GM12801 (cell line): ENCODE results near the gene SLIT1.

ENCODE experiments used
- TF ChIP-seq, protein P1 (sequence below): IDR thresholded peaks from one replicate; pipeline ENCODE4 v1.5.1; 2011; ENCODE audit warnings: control low read depth; ENCODE audit not compliant: insufficient read length; ENCODE audit errors: extremely low read depth

The SLIT1 gene

DNA sequence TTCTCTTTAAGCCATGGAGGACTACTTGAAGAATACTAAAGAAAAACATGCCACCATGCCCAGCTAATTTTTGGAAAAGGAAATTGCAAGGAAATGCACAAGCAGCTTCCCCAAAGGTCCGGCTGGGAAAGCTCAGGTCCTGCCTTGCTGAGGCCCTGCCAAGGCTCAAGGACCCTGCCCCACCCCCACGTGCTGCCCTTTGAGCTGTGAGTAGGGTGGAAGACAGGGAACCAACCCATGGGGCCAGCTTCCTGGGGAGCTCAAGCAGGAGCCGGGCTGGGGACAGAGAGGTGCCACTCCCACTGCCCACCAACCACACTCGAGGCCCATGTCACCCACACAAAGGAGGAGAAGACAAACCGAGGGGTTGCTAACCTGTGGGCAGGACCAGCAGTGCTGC lies 78.2 kb downstream of the SLIT1 start:
- TF ChIP-seq, protein P1, sequence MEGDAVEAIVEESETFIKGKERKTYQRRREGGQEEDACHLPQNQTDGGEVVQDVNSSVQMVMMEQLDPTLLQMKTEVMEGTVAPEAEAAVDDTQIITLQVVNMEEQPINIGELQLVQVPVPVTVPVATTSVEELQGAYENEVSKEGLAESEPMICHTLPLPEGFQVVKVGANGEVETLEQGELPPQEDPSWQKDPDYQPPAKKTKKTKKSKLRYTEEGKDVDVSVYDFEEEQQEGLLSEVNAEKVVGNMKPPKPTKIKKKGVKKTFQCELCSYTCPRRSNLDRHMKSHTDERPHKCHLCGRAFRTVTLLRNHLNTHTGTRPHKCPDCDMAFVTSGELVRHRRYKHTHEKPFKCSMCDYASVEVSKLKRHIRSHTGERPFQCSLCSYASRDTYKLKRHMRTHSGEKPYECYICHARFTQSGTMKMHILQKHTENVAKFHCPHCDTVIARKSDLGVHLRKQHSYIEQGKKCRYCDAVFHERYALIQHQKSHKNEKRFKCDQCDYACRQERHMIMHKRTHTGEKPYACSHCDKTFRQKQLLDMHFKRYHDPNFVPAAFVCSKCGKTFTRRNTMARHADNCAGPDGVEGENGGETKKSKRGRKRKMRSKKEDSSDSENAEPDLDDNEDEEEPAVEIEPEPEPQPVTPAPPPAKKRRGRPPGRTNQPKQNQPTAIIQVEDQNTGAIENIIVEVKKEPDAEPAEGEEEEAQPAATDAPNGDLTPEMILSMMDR, result no peak

DNA sequence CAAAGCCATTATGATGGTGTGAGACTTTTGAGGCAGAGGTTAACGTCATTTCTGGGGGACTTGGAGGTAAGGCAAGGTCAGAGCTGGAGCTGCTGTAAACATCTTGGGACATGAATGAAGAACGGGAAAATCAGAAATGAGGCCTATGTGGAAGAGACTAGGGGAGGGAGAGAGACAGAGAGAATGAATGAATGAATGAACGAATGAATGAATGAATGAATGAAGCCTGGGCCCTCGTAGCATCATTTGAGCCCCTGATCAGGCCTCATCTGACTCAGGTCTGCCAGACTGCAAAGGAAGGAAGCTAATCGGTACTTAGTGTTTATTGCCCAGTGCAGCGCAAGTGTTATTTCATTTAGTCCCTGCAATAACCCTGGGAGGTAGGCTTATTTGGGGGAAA lies 79.6 kb downstream of the SLIT1 start:
- TF ChIP-seq, protein P1, result no peak

DNA sequence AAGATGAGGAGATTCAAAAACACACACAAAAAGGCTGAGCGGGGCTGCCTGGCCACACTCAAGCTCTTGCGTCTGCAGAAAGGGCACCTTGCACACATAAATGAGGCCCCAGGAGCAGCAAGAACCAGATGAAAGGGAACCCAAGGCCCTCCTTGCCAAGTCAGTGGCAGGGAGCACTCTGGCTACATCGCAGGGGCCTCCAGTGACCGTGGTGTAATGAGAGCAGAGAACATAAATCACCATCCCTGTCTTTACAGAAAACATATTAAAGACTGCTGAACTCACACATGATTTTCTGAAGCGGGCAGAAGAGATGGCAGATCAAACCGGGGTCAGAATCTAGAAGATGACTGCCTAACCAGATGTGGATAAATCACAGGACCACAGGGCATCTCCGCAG lies 80.5 kb downstream of the SLIT1 start:
- TF ChIP-seq, protein P1, result no peak

DNA sequence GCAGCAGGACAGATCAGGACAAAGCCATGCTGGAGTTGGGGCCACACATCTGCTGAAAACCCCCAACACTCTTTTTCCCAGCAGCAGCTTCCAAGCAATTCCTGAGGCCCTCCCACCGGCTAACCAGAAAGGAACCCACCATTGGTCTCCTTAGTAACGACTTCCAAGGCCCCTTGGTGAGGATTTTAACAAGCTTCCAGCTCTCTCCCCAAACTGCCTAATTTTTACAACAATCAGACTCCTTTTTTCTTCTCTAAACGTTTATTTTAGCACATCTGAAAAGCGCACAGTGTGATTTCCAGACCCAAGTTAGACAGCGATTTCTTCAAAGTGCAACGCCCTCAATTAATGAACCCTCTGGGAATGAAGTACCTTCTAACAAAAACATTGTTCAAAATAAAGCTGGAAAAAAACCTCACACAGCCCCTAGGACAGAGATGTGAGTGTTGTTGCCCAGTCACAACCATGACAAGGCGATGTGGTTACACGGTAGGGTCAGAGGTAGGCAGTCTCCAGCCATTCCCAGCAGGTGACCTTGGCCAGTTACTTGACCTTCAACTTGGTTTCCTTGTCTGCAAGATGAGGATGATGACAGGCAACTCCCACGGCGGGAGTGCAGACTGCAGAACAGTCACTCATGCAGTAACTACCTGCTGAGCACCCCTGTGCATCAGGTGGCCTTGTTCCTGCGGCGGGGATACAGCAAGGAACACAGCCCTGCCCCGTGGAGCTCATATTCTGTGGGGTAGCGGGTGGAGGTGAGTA lies 82.3 kb downstream of the SLIT1 start:
- TF ChIP-seq, protein P1, result no peak

DNA sequence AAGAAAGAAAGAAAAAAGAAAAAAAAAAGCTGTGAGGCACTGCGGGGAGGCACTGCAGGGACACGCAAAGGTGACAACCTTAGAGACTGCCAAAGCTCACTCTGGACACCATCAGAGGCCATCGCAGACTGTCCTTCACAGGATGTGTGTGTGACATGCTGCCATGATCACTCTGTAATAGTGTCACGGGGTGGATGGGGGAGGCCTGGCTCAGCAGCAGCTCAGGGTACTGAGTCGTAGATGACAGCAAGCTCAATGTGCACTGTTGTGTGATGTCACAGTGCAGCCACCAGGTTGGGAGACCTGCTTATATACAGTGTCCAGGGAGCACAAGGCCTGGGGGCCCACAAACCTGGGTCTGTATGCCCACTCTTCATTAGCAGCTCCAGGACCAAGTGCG lies 83.3 kb downstream of the SLIT1 start:
- TF ChIP-seq, protein P1, result no peak

DNA sequence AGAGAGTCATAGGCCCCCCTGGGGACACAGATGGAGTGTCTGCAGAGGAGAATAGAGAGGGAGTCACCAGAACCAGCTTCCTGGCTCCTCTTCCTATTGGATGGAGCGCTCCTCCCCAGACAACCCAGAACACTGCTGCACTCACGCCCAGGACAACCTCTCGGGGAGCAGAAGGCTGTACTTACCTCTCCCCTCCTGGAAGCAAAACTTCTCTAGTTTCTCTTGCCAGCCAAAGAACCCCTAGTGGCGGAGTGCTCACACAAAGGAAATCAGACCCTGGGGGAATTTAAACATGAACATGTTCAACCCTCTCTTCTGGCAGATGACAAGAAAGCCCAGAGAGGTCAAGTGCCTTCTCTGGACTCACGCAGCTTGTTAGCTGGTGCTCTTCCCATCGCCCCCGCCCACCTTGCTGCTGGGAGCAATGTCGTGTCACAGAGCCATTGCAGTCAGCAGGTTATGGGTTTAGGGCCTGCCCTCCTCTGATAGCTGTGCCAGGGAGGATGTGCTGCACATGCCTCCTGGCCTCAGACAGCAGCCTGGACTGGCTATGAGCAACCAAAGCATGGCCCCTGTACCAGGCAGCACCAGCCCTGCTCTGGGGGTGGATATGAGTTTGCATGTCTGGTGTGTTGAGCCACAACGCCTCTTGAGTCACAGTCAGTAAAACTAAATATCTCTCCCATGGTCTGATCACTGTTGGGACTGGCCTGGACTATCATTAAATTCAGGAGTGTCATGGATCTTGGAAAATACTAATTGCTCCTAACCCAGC lies 84.4 kb downstream of the SLIT1 start:
- TF ChIP-seq, protein P1, result no peak

DNA sequence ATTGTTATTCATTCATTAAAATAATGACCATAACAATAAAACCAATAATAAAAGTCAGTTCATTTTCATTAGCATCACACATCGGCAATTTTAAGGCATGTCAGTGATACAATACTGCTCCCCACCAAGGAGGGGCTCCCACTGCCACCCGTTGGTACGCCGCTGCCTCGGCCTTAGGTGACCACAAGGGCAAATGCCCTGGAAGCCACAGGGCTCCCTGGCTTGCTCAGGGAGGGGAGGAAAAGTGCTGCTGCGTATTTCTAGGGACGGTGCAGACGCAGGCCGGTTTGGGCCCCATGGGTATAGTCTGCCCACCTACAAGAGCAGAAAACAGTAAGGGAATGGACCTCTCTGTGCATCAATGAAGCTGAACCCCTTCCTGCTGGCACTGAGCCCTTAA lies 85.1 kb downstream of the SLIT1 start:
- TF ChIP-seq, protein P1, result no peak
